ENCODE results near the gene EEFSEC. TPM values are rescaled to one million over a fixed set of nuclear protein-coding genes. Genes with fewer than 3 reads are reported as not detected.
A peak's percentile ranks its signal among the peaks of the same experiment; 100 is the strongest.

The EEFSEC gene
- total RNA-seq, 1 experiment from 2014 or later: 37.7 TPM

- CTCF ChIA-PET: interaction anchor here (0.6 to 1.1 kb wide), 4 partner anchors 56 to 380 kb away, joined by 3 to 6 read pairs (median 3); no protein-coding TSS in a partner anchor
- Mint-ChIP-seq H3K4me1 (ENCODE audit: low read depth, unreplicated experiment) (peaks cover 27% of the 10 kb centered on the region), H3K27ac (ENCODE audit: unreplicated experiment) (no peak overlapping the region), H3K4me3 (ENCODE audit: low read depth, unreplicated experiment) (peak overlapping the region; percentile 78), H3K27me3 (ENCODE audit: unreplicated experiment) (peaks cover 30% of the 10 kb centered on the region), H3K36me3 (ENCODE audit: insufficient read depth, unreplicated experiment) (peaks cover 29% of the 10 kb centered on the region), H3K9me3 (ENCODE audit: low read depth, unreplicated experiment) (no peaks in the 10 kb centered on the region)
- intact Hi-C loops (cut with micrococcal nuclease; ENCODE audit: unreplicated experiment): no loop called here
- DNase-seq: peak; percentile 59
- no peak for TF ChIP-seq CTCF (IDR thresholded peaks at IDR 0.05; ENCODE audit: unreplicated experiment)
- BruUV-seq (replicated peaks): no TSS peak
Observed at GRCh38 chr3:128432971-128433836, 279.9 kb downstream of the EEFSEC start.

- Mint-ChIP-seq H3K9me3 (ENCODE audit: low read depth, unreplicated experiment) (no peaks in the 10 kb centered on the region), H3K27me3 (ENCODE audit: unreplicated experiment) (peaks cover 34% of the 10 kb centered on the region), H3K4me3 (ENCODE audit: low read depth, unreplicated experiment) (peak overlapping the region; percentile 78), H3K4me1 (ENCODE audit: low read depth, unreplicated experiment) (peaks cover 27% of the 10 kb centered on the region), H3K27ac (ENCODE audit: unreplicated experiment) (no peak overlapping the region), H3K36me3 (ENCODE audit: insufficient read depth, unreplicated experiment) (peaks cover 25% of the 10 kb centered on the region)
- BruUV-seq (replicated peaks): no TSS peak
- TF ChIP-seq CTCF (IDR thresholded peaks at IDR 0.05; ENCODE audit: unreplicated experiment): no peak
- DNase-seq: no peak
- CTCF ChIA-PET: interaction anchor here (1.1 to 1.2 kb wide), 2 partner anchors 8 to 136 kb away, joined by 3 to 4 read pairs; no protein-coding TSS in a partner anchor
- intact Hi-C loops (cut with micrococcal nuclease; ENCODE audit: unreplicated experiment): loop anchor here (2.0 kb wide), 1 partner anchor 57 kb away; no protein-coding TSS in a partner anchor
Observed at GRCh38 chr3:128433837-128434165, 280.5 kb downstream of the EEFSEC start.

GRCh38 chr3:128434524-128434923, 281.2 kb downstream of the EEFSEC start:
- intact Hi-C loops (cut with micrococcal nuclease; ENCODE audit: unreplicated experiment): loop anchor here (2.0 kb wide), 1 partner anchor 56 kb away; no protein-coding TSS in a partner anchor
- no peak overlapping the region for H3K4me3 Mint-ChIP-seq (ENCODE audit: low read depth, unreplicated experiment)
- CTCF ChIA-PET: interaction anchor here (0.8 to 1.6 kb wide), 6 partner anchors 8 to 183 kb away, joined by 3 to 7 read pairs (median 4); no protein-coding TSS in a partner anchor
- TF ChIP-seq CTCF (IDR thresholded peaks at IDR 0.05; ENCODE audit: unreplicated experiment): no peak
- BruUV-seq (replicated peaks): no TSS peak
- H3K27ac Mint-ChIP-seq (ENCODE audit: unreplicated experiment): no peak overlapping the region
- H3K4me1 Mint-ChIP-seq (ENCODE audit: low read depth, unreplicated experiment): peaks cover 27% of the 10 kb centered on the region
- no peak for DNase-seq
- H3K27me3 Mint-ChIP-seq (ENCODE audit: unreplicated experiment): peaks cover 42% of the 10 kb centered on the region
- peaks cover 25% of the 10 kb centered on the region for H3K36me3 Mint-ChIP-seq (ENCODE audit: insufficient read depth, unreplicated experiment)
- no peaks in the 10 kb centered on the region for H3K9me3 Mint-ChIP-seq (ENCODE audit: low read depth, unreplicated experiment)

- Mint-ChIP-seq H3K9me3 (ENCODE audit: low read depth, unreplicated experiment) (no peaks in the 10 kb centered on the region), H3K36me3 (ENCODE audit: insufficient read depth, unreplicated experiment) (peaks cover 25% of the 10 kb centered on the region), H3K27me3 (ENCODE audit: unreplicated experiment) (peaks cover 45% of the 10 kb centered on the region), H3K27ac (ENCODE audit: unreplicated experiment) (no peak overlapping the region), H3K4me1 (ENCODE audit: low read depth, unreplicated experiment) (peaks cover 27% of the 10 kb centered on the region), H3K4me3 (ENCODE audit: low read depth, unreplicated experiment) (no peak overlapping the region)
- DNase-seq: peak; percentile 96
- intact Hi-C loops (cut with micrococcal nuclease; ENCODE audit: unreplicated experiment): loop anchor here (2.0 kb wide), 1 partner anchor 56 kb away; no protein-coding TSS in a partner anchor
- TF ChIP-seq CTCF (IDR thresholded peaks at IDR 0.05; ENCODE audit: unreplicated experiment): no peak
- no TSS peak for BruUV-seq (replicated peaks)
- CTCF ChIA-PET: interaction anchor here (0.8 to 1.6 kb wide), 7 partner anchors 9 to 183 kb away, joined by 3 to 7 read pairs (median 4); no protein-coding TSS in a partner anchor
Observed at GRCh38 chr3:128435058-128435457, 281.8 kb downstream of the EEFSEC start.

Measured in Calu3 (cell line).